SK-N-SH treated with all-trans-retinoic acid at 6 μM for 48 hours (cell line): ENCODE results near the gene TMEM120B.

Experiments
- ATAC-seq: fragments of 200-7000 bp; cut with Tn5 transposase; 3 replicates; pipeline ENCODE4 v1.9.1; 2020; ENCODE audit warnings: mild to moderate bottlenecking, moderate library complexity
- BACH2 ChIP-seq: fragments of 250-450 bp; sonication (Bioruptor Pico); IDR thresholded peaks from 2 replicates; pipeline ENCODE4 v1.9.0; 2021; ENCODE audit warnings: mild to moderate bottlenecking, borderline replicate concordance
- ESRRG ChIP-seq: fragments of 250-450 bp; sonication (Bioruptor Pico); IDR thresholded peaks from 2 replicates; pipeline ENCODE4 v1.6.1; 2021; ENCODE audit warnings: mild to moderate bottlenecking
- GLIS3 ChIP-seq: fragments of 250-450 bp; sonication (Bioruptor Pico); IDR thresholded peaks from 2 replicates; pipeline ENCODE4 v1.5.0; 2020; ENCODE audit warnings: mild to moderate bottlenecking, moderate library complexity
- ISL1 ChIP-seq: fragments of 250-450 bp; sonication (Bioruptor Pico); IDR thresholded peaks from 2 replicates; pipeline ENCODE4 v2.1.2; 2022; ENCODE audit warnings: mild to moderate bottlenecking, moderate library complexity
- SNAI2 ChIP-seq: fragments of 250-450 bp; sonication (Bioruptor Pico); IDR thresholded peaks from 2 replicates; pipeline ENCODE4 v1.5.0; 2020; ENCODE audit warnings: mild to moderate bottlenecking, moderate library complexity
- TCF4 ChIP-seq: fragments of 250-450 bp; sonication (Bioruptor Pico); IDR thresholded peaks from 2 replicates; pipeline ENCODE4 v1.8.0; 2021; ENCODE audit warnings: mild to moderate bottlenecking, moderate library complexity, borderline replicate concordance
- TOX ChIP-seq: fragments of 250-450 bp; sonication (Bioruptor Pico); IDR thresholded peaks from 2 replicates; pipeline ENCODE4 v1.8.0; 2021; ENCODE audit warnings: mild to moderate bottlenecking, moderate library complexity, borderline replicate concordance
- ZFP3 ChIP-seq: fragments of 250-450 bp; sonication (Bioruptor Pico); IDR thresholded peaks from 2 replicates; pipeline ENCODE4 v1.5.0; 2020; ENCODE audit warnings: mild to moderate bottlenecking, moderate library complexity
- ZNF565 ChIP-seq: fragments of 450-650 bp; formaldehyde crosslinking; conservative IDR thresholded peaks from 2 replicates; pipeline ENCODE4 v1.5.0; 2020; ENCODE audit warnings: low read depth, mild to moderate bottlenecking, moderate library complexity
- ZNF8 ChIP-seq: fragments of 450-650 bp; formaldehyde crosslinking; IDR thresholded peaks from 2 replicates; pipeline ENCODE4 v1.5.0; 2020; ENCODE audit warnings: mild to moderate bottlenecking, moderate library complexity
- TF ChIP-seq, protein P1 (sequence below): fragments of 250-450 bp; sonication (Bioruptor Pico); IDR thresholded peaks from 2 replicates; pipeline ENCODE4 v1.5.0; 2020; ENCODE audit warnings: mild to moderate bottlenecking, moderate library complexity
- TF ChIP-seq, protein P2 (sequence below): fragments of 250-450 bp; sonication (Bioruptor Pico); IDR thresholded peaks from 2 replicates; pipeline ENCODE4 v1.8.0; 2020; ENCODE audit warnings: mild to moderate bottlenecking, moderate library complexity, borderline replicate concordance

Gene TMEM120B

DNA sequence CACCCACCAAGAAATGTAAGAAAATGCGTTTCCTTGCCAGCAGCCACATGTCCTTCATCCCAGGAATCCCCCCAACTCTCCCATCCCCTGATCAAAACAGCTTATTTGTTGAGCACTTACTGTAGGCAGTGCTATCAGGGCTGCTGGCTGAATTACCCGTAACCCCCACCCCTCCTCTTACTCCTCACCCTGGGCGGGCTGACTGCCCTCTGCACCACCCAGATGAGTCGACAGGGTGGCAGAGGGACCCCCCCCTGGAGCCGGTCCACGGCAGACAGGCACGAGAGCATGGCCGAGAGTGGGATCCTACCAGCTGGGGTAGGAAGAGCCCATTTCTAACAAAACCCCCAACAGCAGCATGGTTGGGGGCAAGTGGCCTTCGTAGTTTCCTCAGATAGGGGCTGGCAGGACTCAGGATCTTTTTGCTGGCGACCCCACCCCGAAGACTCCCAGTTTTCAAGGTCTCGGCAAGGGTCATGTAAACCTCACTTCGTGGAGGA lies 82.0 kb downstream of the TMEM120B start:
- TF ChIP-seq GLIS3 (CRISPR knock-in tag) (peak; percentile 15; the same call in 1 of the 2 replicates), ISL1 (CRISPR knock-in tag) (no peak)

DNA sequence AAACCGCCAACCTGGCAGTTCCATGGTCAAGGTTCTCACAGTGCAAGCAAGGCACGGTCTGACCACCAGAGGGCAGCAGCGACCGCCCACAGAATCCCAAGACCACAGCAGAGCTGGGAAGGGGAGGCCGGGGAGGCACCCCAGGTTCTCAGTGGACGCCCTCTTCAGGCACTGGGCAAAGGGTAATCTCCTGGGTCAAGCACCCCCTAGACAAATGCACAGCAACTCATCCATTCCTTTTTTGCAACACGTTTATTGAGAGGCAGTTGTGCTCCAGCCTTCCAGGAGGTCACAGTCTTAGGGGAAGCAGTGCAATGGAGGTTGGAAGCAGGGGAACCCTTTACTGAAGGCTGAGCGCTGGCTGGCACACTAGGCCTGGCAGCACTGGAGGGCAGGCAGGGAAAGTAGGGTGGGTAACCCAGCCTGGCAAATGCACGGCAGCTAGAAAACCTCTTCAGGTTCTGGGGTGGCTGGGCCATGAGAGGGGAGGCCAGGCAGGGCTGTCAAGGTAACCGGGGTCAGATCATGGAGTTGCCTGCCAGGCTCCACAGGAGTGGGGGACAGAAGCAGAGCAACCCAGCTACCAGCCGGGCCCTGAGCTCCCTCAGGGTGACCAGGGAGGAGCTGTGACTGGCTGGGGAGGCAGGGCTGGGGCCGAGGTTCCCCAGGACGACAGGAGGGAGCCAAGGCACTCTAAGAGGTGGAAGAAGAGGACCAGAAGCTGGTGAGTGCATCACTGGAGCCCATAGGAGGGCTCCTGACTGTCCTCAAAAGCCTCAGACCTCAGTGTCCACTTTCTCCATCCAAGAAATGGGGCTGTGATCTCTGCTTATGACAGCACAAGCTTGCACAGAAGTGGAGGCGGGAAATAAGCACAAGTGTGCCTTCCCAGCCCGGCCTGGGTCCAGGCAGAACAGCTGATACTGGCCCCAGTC lies 82.7 kb downstream of the TMEM120B start:
- peak; percentile 61 for ATAC-seq
- TF ChIP-seq, protein P1, sequence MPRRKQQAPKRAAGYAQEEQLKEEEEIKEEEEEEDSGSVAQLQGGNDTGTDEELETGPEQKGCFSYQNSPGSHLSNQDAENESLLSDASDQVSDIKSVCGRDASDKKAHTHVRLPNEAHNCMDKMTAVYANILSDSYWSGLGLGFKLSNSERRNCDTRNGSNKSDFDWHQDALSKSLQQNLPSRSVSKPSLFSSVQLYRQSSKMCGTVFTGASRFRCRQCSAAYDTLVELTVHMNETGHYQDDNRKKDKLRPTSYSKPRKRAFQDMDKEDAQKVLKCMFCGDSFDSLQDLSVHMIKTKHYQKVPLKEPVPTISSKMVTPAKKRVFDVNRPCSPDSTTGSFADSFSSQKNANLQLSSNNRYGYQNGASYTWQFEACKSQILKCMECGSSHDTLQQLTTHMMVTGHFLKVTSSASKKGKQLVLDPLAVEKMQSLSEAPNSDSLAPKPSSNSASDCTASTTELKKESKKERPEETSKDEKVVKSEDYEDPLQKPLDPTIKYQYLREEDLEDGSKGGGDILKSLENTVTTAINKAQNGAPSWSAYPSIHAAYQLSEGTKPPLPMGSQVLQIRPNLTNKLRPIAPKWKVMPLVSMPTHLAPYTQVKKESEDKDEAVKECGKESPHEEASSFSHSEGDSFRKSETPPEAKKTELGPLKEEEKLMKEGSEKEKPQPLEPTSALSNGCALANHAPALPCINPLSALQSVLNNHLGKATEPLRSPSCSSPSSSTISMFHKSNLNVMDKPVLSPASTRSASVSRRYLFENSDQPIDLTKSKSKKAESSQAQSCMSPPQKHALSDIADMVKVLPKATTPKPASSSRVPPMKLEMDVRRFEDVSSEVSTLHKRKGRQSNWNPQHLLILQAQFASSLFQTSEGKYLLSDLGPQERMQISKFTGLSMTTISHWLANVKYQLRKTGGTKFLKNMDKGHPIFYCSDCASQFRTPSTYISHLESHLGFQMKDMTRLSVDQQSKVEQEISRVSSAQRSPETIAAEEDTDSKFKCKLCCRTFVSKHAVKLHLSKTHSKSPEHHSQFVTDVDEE = no peak
- TF ChIP-seq ZNF8 (CRISPR knock-in tag) (no peak), ZFP3 (peak; percentile 72; the same call in 1 of the 2 replicates), ISL1 (CRISPR knock-in tag) (no peak)

More for the DNA sequence above, 82.0 kb downstream of the TMEM120B start:
- peak; percentile 23 for ATAC-seq

DNA sequence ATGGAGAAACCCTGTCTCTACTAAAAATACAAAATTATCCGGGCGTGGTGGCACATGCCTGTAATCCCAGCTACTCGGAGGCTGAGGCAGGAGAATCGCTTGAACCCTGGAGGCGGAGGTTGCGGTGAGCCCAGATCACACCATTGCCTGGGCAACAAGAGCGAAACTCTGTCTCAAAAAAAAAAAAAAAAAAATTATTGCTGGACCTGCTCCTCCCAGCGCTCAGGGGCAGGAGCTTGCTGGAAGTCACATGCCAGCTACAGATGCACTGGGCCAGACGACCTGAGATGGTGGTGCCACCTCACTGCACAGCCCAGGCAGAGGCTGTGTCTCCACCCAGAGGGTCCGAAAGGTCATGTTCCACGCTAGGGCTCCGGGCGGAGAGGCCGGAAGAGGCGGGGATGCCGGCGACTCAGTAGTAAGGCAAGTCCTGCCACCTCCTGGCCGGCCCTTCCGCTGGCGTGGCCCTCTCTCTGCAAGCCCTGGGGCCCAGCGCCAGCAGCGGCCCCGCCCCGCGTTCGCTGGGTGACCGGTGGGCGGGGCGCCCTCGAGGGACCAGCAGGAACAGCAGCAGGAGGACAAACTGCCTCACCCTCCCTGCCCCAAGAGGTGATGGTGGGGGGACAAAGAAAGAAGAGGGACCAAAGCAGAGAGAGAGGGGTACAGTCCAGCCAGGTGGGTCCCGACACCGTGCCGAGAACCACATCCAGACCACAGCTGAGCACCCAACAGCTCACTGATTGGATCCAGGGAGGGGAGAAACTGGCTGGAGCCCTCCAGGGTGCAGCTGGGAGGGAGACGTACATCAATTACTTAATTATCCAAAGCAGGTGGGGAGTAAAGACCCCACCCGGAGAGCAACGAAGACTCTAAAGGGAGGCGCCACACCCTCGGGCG lies 84.6 kb downstream of the TMEM120B start:
- peak; percentile 45 for ATAC-seq
- 0 out of 2 replicates have a peak, but pooled peaks have one; percentile 32 for TF ChIP-seq GLIS3 (CRISPR knock-in tag)
- no peak for TF ChIP-seq ESRRG (CRISPR knock-in tag)
- TF ChIP-seq TOX (CRISPR knock-in tag) = no peak
- TF ChIP-seq ZNF565 (CRISPR knock-in tag) = no peak
- no peak for TF ChIP-seq ZFP3
- TF ChIP-seq BACH2 (CRISPR knock-in tag) = no peak

DNA sequence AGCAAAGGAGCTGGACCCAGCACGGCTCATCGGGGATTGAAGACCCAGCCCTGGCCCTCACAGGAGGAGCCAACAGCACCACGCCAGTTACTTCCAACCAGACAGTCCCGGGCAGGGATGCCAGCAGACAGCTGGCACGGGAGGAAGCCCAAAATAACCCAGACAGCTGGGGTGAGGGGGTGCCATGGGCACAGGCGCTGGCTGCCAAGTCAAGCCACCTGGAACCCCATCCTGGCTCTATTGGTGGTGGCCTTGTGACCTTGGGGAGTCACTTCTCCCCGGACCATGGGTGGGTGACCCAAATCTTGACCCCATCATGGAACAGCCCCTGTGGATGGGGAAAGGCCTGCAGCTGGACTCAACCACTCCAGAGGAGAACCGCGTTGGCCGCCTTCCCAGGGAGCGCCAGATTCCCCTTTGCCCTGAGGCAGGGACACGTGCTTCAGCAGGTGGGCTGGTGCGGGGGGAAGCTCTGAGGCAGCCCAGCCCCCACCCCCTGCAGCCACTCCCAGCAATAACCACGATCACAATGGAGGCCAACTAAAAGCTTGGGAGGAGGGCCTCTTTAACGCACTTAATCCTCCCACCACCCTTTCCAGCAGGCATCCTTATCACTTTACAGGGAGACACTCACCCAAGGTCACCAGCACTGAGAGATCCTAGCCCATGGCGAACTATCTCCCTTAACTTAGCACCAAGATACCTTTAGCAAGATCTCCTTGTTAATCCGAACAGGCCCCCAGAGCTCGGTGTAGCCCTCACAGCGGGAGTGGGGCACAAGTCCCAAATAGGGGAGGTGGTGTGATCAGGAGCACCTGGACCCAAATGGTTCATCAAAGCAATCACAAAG lies 85.6 kb downstream of the TMEM120B start:
- ATAC-seq = no peak

More for the DNA sequence above, 85.6 kb downstream of the TMEM120B start:
- TF ChIP-seq, protein P1 = peak; percentile 55; the same call in 1 of the 2 replicates
- TF ChIP-seq TCF4 (CRISPR knock-in tag) (peak; percentile 54; the same call in 1 of the 2 replicates), SNAI2 (CRISPR knock-in tag) (peak; percentile 75; the same call in 1 of the 2 replicates)
- TF ChIP-seq, protein P2, sequence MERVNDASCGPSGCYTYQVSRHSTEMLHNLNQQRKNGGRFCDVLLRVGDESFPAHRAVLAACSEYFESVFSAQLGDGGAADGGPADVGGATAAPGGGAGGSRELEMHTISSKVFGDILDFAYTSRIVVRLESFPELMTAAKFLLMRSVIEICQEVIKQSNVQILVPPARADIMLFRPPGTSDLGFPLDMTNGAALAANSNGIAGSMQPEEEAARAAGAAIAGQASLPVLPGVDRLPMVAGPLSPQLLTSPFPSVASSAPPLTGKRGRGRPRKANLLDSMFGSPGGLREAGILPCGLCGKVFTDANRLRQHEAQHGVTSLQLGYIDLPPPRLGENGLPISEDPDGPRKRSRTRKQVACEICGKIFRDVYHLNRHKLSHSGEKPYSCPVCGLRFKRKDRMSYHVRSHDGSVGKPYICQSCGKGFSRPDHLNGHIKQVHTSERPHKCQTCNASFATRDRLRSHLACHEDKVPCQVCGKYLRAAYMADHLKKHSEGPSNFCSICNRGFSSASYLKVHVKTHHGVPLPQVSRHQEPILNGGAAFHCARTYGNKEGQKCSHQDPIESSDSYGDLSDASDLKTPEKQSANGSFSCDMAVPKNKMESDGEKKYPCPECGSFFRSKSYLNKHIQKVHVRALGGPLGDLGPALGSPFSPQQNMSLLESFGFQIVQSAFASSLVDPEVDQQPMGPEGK (CRISPR knock-in tag) = no peak
